WTC11 (cell line): ENCODE results near the gene HIC1. TPM values are rescaled to one million over a fixed set of nuclear protein-coding genes. Genes with fewer than 3 reads are reported as not detected.
A peak's percentile ranks its signal among the peaks of the same experiment; 100 is the strongest.

ENCODE experiments used
- ATAC-seq: fragments of 200-7000 bp; cut with Tn5 transposase; 2 replicates; pipeline ENCODE4 v1.10.0; 2021; ENCODE audit warnings: mild to moderate bottlenecking, moderate library complexity
- CTCF ChIA-PET: fragments of 300-600 bp; sonication (Branson Sonifier 250); formaldehyde crosslinking; loops from one replicate; lab custom pipeline; 2021; ENCODE audit warnings: antibody characterized with exemption; lab: Charles Lee
- POLR2A ChIA-PET: fragments of 350-600 bp; sonication (Branson Sonifier 250); formaldehyde crosslinking; loops from one replicate; lab custom pipeline; 2021; ENCODE audit warnings: antibody characterized with exemption; lab: Charles Lee
- DNase-seq: peaks from one replicate; pipeline ENCODE4 v3.0.0; 2021; ENCODE audit warnings: low spot score
- H3K27ac Mint-ChIP-seq: 2 replicates; pipeline ENCODE4 v1.8.0; 2021; ENCODE audit warnings: mixed read lengths
- H3K27me3 Mint-ChIP-seq: 2 replicates; pipeline ENCODE4 v1.8.0; 2021; ENCODE audit warnings: low read depth, mild to moderate bottlenecking, moderate library complexity, mixed read lengths
- H3K36me3 Mint-ChIP-seq: 2 replicates; pipeline ENCODE4 v1.8.0; 2021; ENCODE audit warnings: mixed read lengths
- H3K4me1 Mint-ChIP-seq: 2 replicates; pipeline ENCODE4 v1.8.0; 2022; ENCODE audit warnings: mixed read lengths
- H3K4me3 Mint-ChIP-seq: 2 replicates; pipeline ENCODE4 v1.8.0; 2021; ENCODE audit warnings: mild to moderate bottlenecking, moderate library complexity, mixed read lengths
- H3K9me3 Mint-ChIP-seq: 2 replicates; pipeline ENCODE4 v1.8.0; 2021; ENCODE audit warnings: mixed read lengths
- ATF1 ChIP-seq: sonication (generic); formaldehyde crosslinking; IDR thresholded peaks from 2 replicates; pipeline ENCODE4 v1.8.1; 2023; ENCODE audit warnings: mild to moderate bottlenecking, moderate library complexity, missing genetic modification reagents
- CREM ChIP-seq: sonication (generic); formaldehyde crosslinking; IDR thresholded peaks from 2 replicates; pipeline ENCODE4 v1.8.1; 2022; ENCODE audit warnings: mild to moderate bottlenecking, missing genetic modification reagents, moderate library complexity
- ESRRA ChIP-seq: sonication (generic); formaldehyde crosslinking; IDR thresholded peaks from 2 replicates; pipeline ENCODE4 v1.8.1; 2022; ENCODE audit warnings: mild to moderate bottlenecking, missing genetic modification reagents, borderline replicate concordance
- IRF2 ChIP-seq: sonication (generic); formaldehyde crosslinking; IDR thresholded peaks from 2 replicates; pipeline ENCODE4 v1.8.0; 2022; ENCODE audit warnings: low read depth, missing genetic modification reagents, borderline replicate concordance
- MAX ChIP-seq: sonication (generic); formaldehyde crosslinking; IDR thresholded peaks from 2 replicates; pipeline ENCODE4 v1.8.0; 2022; ENCODE audit warnings: mild to moderate bottlenecking, missing genetic modification reagents
- SP1 ChIP-seq: sonication (generic); formaldehyde crosslinking; conservative IDR thresholded peaks from 2 replicates; pipeline ENCODE4 v1.8.1; 2022; ENCODE audit warnings: missing genetic modification reagents
- TP53 ChIP-seq: sonication (generic); formaldehyde crosslinking; IDR thresholded peaks from 2 replicates; pipeline ENCODE4 v1.8.1; 2023; ENCODE audit warnings: mild to moderate bottlenecking, missing genetic modification reagents
- USF2 ChIP-seq: sonication (generic); formaldehyde crosslinking; IDR thresholded peaks from 2 replicates; pipeline ENCODE4 v1.8.1; 2023; ENCODE audit warnings: mild to moderate bottlenecking, missing genetic modification reagents, moderate library complexity
- ZBTB21 ChIP-seq: sonication (generic); formaldehyde crosslinking; IDR thresholded peaks from 2 replicates; pipeline ENCODE4 v1.8.1; 2023; ENCODE audit warnings: mild to moderate bottlenecking, missing genetic modification reagents, borderline replicate concordance
- ZNF219 ChIP-seq: sonication (generic); formaldehyde crosslinking; IDR thresholded peaks from 2 replicates; pipeline ENCODE4 v1.8.0; 2023; ENCODE audit warnings: missing genetic modification reagents, mild to moderate bottlenecking, borderline replicate concordance
- ZNF532 ChIP-seq: fragments of 250-450 bp; sonication (Bioruptor Pico); IDR thresholded peaks from 2 replicates; pipeline ENCODE4 v1.9.0; 2021; ENCODE audit warnings: mild to moderate bottlenecking, borderline replicate concordance
- total RNA-seq: library from RNA; stranded (reverse); gene quantifications from 3 replicates; pipeline ENCODE4 v1.2.3, GENCODE V29; 2021
- TF ChIP-seq, protein P1 (sequence below): sonication (generic); formaldehyde crosslinking; IDR thresholded peaks from 2 replicates; pipeline ENCODE4 v1.8.1; 2022; ENCODE audit warnings: low read depth, missing genetic modification reagents, borderline replicate concordance

HIC1 gene
- total RNA-seq, 1 experiment from 2014 or later, result 0.37 TPM

DNA sequence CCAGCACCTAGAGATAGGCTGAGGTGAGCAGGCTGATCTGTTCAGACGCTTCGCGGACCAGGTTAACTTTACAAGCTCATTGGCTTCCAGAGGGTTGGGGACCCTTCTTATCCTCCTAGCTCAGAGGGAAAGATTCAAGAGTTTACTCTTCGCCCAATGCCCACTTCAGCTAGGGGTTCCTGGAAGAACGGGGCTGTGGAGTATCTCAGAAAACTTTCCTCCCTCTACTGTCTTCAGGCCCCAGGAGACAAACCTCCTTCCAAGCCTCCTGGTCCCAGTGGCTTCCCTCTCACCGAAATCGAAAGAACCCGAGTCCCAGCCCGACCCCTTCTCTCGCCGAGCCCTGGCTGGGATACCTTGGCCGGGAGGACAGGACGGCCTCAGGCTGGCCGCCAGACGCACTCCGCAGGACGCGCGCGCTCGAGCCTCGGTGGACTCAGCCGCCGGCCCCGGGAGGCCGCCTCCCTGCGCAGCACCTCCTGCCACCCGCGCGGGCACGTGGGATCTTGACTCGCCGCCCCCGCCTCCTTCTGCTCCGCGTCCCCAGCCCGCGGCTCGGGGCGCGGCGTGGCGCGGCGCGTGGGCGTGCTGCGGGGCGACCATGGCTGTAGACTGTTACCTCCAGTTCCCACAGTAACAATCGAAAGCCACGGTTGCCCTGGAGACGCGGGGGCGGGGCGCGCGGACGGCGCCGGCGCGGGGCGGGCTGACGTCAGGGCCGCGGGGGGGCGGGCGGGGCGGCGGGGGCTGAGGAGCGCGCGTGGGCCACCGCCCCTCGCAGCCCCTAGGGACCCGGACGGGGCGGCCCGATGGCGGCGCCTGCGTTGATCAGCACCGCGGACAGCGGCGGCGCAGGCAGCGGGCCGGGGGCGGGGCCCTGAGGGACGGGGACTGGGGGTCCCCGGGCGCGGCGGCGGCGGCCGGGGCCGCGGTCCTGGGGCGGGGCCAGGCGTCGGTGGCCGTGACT lies 5.3 kb upstream of the HIC1 start (continued):
- TF ChIP-seq ATF1 (CRISPR knock-in tag), result no peak

DNA sequence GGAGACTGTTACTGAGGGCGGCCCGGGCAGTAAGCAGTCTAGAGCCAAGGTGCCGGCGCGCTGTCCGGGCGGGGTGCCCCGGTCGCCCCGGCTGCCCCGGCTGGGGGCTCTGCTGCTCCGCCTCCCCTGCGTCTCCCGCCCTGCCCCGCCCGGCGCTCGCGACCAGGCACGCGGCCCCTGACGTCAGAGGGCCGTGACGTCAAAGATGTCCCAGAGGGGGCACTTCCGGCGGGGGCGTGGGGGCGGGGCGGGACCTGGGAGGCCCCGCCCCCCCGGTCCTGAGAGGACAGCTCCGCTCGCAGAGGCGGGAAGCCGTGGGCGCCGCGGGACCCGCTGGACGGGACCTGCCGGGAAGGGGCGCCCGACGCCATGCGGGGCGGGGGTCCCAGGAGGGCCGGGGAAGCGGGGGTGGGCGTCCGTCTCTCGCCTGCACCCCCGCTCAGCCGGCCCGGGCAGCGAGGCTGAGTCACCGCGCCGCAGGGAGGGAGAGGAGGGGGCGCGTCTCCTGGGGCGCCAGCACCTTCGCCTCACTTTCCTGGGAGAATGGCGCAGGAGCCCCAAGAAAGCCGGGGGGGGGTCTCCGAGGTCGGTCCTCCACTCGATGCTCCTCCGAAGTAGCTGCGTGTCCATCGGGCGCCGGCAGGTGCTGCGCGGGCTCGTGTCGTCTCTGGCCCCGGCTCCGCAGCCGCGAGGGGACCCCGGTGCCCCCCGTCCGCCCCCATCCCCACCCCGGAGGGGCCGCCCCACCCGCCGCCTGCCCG lies 4.4 kb upstream of the HIC1 start:
- Mint-ChIP-seq H3K27me3 (peaks cover 71% of the 10 kb centered on the region), H3K36me3 (no peaks in the 10 kb centered on the region), H3K9me3 (no peaks in the 10 kb centered on the region), H3K27ac (no peak overlapping the region), H3K4me1 (no peaks in the 10 kb centered on the region), H3K4me3 (no peak overlapping the region)
- ChIA-PET POLR2A (no interaction called here), CTCF (interaction anchor here (0.7 to 1.7 kb wide), 2 partner anchors 8 to 14 kb away, joined by 3 to 5 read pairs; no protein-coding TSS in a partner anchor)
- peak; percentile 4 for ATAC-seq
- TF ChIP-seq TP53 (CRISPR knock-in tag) (0 out of 2 replicates have a peak, but pooled peaks have one; percentile 0), ZNF532 (no peak), USF2 (CRISPR knock-in tag) (peak; percentile 6; the same call in 1 of the 2 replicates), MAX (CRISPR knock-in tag) (peak; percentile 72; the same call in 1 of the 2 replicates), ZNF219 (CRISPR knock-in tag) (no peak), CREM (CRISPR knock-in tag) (0 out of 2 replicates have a peak, but pooled peaks have one; percentile 59), ZBTB21 (CRISPR knock-in tag) (peak; percentile 99), IRF2 (no peak), SP1 (CRISPR knock-in tag) (peak; percentile 52; the same call in 1 of the 2 replicates), ESRRA (CRISPR knock-in tag) (0 out of 2 replicates have a peak, but pooled peaks have one; percentile 56)
- TF ChIP-seq, protein P1, sequence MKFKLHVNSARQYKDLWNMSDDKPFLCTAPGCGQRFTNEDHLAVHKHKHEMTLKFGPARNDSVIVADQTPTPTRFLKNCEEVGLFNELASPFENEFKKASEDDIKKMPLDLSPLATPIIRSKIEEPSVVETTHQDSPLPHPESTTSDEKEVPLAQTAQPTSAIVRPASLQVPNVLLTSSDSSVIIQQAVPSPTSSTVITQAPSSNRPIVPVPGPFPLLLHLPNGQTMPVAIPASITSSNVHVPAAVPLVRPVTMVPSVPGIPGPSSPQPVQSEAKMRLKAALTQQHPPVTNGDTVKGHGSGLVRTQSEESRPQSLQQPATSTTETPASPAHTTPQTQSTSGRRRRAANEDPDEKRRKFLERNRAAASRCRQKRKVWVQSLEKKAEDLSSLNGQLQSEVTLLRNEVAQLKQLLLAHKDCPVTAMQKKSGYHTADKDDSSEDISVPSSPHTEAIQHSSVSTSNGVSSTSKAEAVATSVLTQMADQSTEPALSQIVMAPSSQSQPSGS, result no peak
- DNase-seq, result peak; percentile 68
